ENCODE measurements around the gene AMER2.

GRCh38 chr13:25169356-25169755, 2.7 kb downstream of the AMER2 start:
- TF ChIP-seq YY1 (IDR thresholded peaks at IDR 0.05; ENCODE audit: insufficient read depth, insufficient read length): no peak
- no peak for TF ChIP-seq ZNF274 (IDR thresholded peaks at IDR 0.05; ENCODE audit: low read depth, low read length)
- TF ChIP-seq SUZ12 (IDR thresholded peaks at IDR 0.05; ENCODE audit: extremely low read depth, insufficient read depth, insufficient read length): no peak
